GM23248 (cell line): ENCODE measurements around the gene MGAT5.

ENCODE experiments used
- EZH2 ChIP-seq: fragments of 200-600 bp; sonication (generic); IDR thresholded peaks from 2 replicates; pipeline ENCODE4 v1.6.1; 2018; ENCODE audit warnings: antibody characterized with exemption, mild to moderate bottlenecking; ENCODE audit not compliant: insufficient read depth, poor library complexity, severe bottlenecking
- EZH2phosphoT487 ChIP-seq: fragments of 200-600 bp; sonication (generic); IDR thresholded peaks from 2 replicates; pipeline ENCODE4 v1.6.1; 2018; ENCODE audit warnings: antibody characterized with exemption, moderate library complexity, mild to moderate bottlenecking, low read depth; ENCODE audit not compliant: insufficient read depth

DNA sequence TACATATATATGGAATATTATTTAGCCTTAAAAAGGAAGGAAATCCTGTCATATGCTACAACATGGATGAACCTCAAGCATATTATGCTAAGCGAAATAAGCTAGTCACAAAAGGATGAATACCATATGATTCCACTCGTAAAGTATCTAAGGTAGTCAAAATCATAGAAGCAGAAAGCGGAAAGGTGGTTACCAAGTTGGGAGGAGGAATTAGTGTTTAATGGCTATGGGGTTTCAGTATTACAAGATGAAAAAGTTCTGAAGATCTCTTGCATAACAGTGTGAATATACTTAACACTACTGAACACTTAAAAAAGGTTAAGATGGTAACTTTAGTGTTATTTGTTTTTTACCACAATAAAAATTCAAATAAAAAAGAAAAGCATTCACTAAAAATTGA is 99.0 kb downstream of the MGAT5 start:
- TF ChIP-seq EZH2 (no peak), EZH2phosphoT487 (no peak)
